ENCODE results near the gene MCM9. TPM values are rescaled to one million over a fixed set of nuclear protein-coding genes. Genes with fewer than 3 reads are reported as not detected.

MCM9 gene
- total RNA-seq, 1 donor from 2014 or later: 20.4 TPM

- DNase-seq (ENCODE audit: low read depth, low spot score): no peak
- no peaks in the 10 kb centered on the region for H3K9me3 Mint-ChIP-seq
- H3K4me3 Mint-ChIP-seq: no peak overlapping the region
- H3K4me1 Mint-ChIP-seq: peaks cover 9% of the 10 kb centered on the region
- H3K27me3 Mint-ChIP-seq (ENCODE audit: low read depth): no peaks in the 10 kb centered on the region
- TF ChIP-seq CTCF (conservative IDR thresholded peaks at IDR 0.05): no peak
- peaks cover 4% of the 10 kb centered on the region for H3K36me3 Mint-ChIP-seq (ENCODE audit: low read depth)
- no peak overlapping the region for H3K27ac Mint-ChIP-seq (ENCODE audit: unreplicated experiment)
Observed at GRCh38 chr6:118886641-118887040, 48.3 kb downstream of the MCM9 start.

- no peak for DNase-seq (ENCODE audit: low read depth, low spot score)
- Mint-ChIP-seq H3K36me3 (ENCODE audit: low read depth) (peaks cover 8% of the 10 kb centered on the region), H3K9me3 (peaks cover 2% of the 10 kb centered on the region), H3K4me1 (no peaks in the 10 kb centered on the region), H3K27me3 (ENCODE audit: low read depth) (no peaks in the 10 kb centered on the region), H3K27ac (ENCODE audit: unreplicated experiment) (no peak overlapping the region), H3K4me3 (no peak overlapping the region)
- no peak for TF ChIP-seq CTCF (conservative IDR thresholded peaks at IDR 0.05)
Observed at GRCh38 chr6:118882314-118882905, 52.5 kb downstream of the MCM9 start.

- Mint-ChIP-seq H3K27ac (ENCODE audit: unreplicated experiment) (no peak overlapping the region), H3K4me1 (no peaks in the 10 kb centered on the region), H3K36me3 (ENCODE audit: low read depth) (peaks cover 8% of the 10 kb centered on the region), H3K27me3 (ENCODE audit: low read depth) (no peaks in the 10 kb centered on the region), H3K4me3 (no peak overlapping the region), H3K9me3 (peaks cover 2% of the 10 kb centered on the region)
- TF ChIP-seq CTCF (conservative IDR thresholded peaks at IDR 0.05): no peak
- no peak for DNase-seq (ENCODE audit: low read depth, low spot score)
Observed at GRCh38 chr6:118881440-118882313, 53.3 kb downstream of the MCM9 start.

DNA sequence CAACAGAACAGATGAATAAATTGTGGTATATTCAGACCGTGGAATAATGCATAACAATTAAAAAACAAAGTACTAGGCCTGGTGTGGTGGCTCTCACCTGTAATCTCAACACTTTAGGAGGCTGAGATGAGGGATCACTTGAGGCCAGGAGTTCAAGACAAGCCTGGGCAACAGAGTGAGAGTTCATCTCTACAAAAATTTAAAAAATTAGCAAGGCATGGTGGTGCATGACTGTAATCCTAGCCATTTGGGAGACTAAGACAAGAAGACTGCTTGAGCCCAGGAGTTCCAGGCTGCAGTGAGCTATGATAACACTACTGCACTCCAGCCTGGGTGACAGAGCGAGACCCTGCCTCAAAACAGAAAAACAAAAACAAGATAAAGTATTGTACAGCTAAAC, 57.2 kb downstream of the MCM9 start:
- Mint-ChIP-seq H3K36me3 (ENCODE audit: low read depth) (peaks cover 10% of the 10 kb centered on the region), H3K4me1 (no peaks in the 10 kb centered on the region), H3K27me3 (ENCODE audit: low read depth) (no peaks in the 10 kb centered on the region), H3K9me3 (peaks cover 2% of the 10 kb centered on the region), H3K27ac (ENCODE audit: unreplicated experiment) (no peak overlapping the region), H3K4me3 (no peak overlapping the region)
- no peak for DNase-seq (ENCODE audit: low read depth, low spot score)
- TF ChIP-seq CTCF (conservative IDR thresholded peaks at IDR 0.05): no peak

DNA sequence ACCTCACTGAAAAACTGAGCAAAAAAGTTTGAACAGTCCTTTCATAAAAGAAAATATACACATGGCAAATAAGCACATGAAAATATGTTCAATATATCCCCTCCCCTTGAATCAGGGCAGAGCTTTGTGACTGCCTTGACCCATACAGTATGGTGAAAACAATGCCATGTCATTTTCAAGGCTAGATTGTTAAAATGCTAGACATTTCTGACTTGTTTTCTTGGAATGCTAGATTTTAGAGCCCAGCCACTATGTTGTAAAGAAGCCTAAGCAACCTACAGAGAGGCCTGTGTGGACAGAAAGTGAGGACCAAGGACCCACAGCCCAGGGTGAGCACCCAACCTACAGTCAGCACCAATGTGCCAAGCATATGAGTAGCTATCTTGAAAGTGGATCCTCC, 58.1 kb downstream of the MCM9 start:
- no peak for TF ChIP-seq CTCF (conservative IDR thresholded peaks at IDR 0.05)
- H3K4me3 Mint-ChIP-seq: no peak overlapping the region
- DNase-seq (ENCODE audit: low read depth, low spot score): no peak
- no peaks in the 10 kb centered on the region for H3K4me1 Mint-ChIP-seq
- no peak overlapping the region for H3K27ac Mint-ChIP-seq (ENCODE audit: unreplicated experiment)
- H3K36me3 Mint-ChIP-seq (ENCODE audit: low read depth): peaks cover 6% of the 10 kb centered on the region
- H3K9me3 Mint-ChIP-seq: peaks cover 2% of the 10 kb centered on the region
- H3K27me3 Mint-ChIP-seq (ENCODE audit: low read depth): no peaks in the 10 kb centered on the region
